Nephron progenitor cell (in vitro differentiated cells): ENCODE measurements around the gene DIP2C.
A peak's percentile ranks its signal among the peaks of the same experiment; 100 is the strongest.

Experiments used
- DNase-seq: peaks from one replicate; pipeline ENCODE4 v3.0.0; 2021
- H3K27ac Mint-ChIP-seq: 2 replicates; pipeline ENCODE4 v1.8.0; 2021; ENCODE audit warnings: mild to moderate bottlenecking, moderate library complexity, mixed read lengths
- H3K27me3 Mint-ChIP-seq: 2 replicates; pipeline ENCODE4 v1.8.0; 2021; ENCODE audit warnings: mild to moderate bottlenecking, low read depth, mixed read lengths; ENCODE audit not compliant: poor library complexity
- H3K36me3 Mint-ChIP-seq: 2 replicates; pipeline ENCODE4 v1.8.0; 2021; ENCODE audit warnings: low read depth, mixed read lengths
- H3K4me1 Mint-ChIP-seq: 2 replicates; pipeline ENCODE4 v1.8.0; 2021; ENCODE audit warnings: mixed read lengths
- H3K4me3 Mint-ChIP-seq: 2 replicates; pipeline ENCODE4 v1.8.0; 2021; ENCODE audit warnings: mild to moderate bottlenecking, moderate library complexity, mixed read lengths
- H3K9me3 Mint-ChIP-seq: 2 replicates; pipeline ENCODE4 v1.8.0; 2021; ENCODE audit warnings: mild to moderate bottlenecking, moderate library complexity, mixed read lengths
- CTCF ChIP-seq: fragments of 200-600 bp; sonication (generic); IDR thresholded peaks from 2 replicates; pipeline ENCODE4 v1.5.0; 2021; ENCODE audit warnings: antibody characterized with exemption

The DIP2C gene

DNA sequence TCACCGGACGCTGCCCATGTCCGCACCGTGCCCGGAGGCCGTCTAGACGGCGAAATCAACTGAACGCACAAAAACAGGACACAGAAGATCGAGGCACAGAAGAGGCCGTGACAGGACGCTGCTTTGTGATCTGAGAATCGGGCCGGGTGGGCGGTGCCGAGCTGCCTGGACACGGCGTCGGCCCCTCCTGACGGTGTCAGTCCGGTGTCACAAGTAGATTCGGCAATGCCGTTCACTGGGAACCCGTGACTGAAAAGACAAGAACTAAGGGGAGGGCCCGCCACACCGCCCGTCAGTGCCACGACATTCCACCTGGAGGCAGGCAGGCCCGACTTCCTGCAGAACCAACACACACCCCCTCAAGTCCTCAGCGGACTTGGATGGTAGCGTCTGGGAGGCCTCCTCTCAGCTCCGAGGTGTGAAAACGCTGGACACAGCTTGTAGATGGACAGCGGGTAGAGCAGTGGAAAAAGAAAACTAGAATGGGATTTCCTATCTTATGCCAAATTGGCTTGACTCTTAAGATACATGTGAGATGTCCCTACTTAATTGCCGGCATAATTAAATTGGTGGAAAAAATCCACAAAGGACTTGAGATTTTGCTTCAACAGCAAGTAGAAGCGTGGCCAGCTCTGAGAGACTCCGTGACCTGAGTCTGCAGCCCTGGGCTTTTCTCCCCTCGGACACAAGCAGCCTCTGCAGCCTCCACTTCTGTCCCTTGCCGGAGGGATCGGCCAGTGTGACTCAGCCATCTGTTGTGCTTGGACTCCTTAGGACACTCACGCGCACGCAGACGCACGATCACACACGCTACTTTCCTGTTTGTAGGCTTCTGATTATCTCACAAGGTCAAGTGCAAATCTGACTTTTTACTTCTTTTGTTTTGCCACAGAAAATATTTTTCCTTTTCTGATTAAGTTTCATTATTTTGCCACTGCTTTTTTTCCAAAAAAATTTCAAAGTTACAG lies 269.0 kb downstream of the DIP2C start:
- H3K9me3 Mint-ChIP-seq: no peaks in the 10 kb centered on the region

GRCh38 chr10:418894-419293 lies 270.6 kb downstream of the DIP2C start:
- H3K27me3 Mint-ChIP-seq: no peaks in the 10 kb centered on the region
- peaks cover 20% of the 10 kb centered on the region for H3K4me1 Mint-ChIP-seq
- no peak overlapping the region for H3K27ac Mint-ChIP-seq
- peaks cover 40% of the 10 kb centered on the region for H3K36me3 Mint-ChIP-seq
- no peak for DNase-seq
- no peaks in the 10 kb centered on the region for H3K9me3 Mint-ChIP-seq
- H3K4me3 Mint-ChIP-seq: no peak overlapping the region
- no peak for TF ChIP-seq CTCF

More for the DNA sequence above, 269.0 kb downstream of the DIP2C start:
- peaks cover 42% of the 10 kb centered on the region for H3K36me3 Mint-ChIP-seq
- no peak for DNase-seq
- TF ChIP-seq CTCF: no peak
- H3K27me3 Mint-ChIP-seq: no peaks in the 10 kb centered on the region
- peaks cover 14% of the 10 kb centered on the region for H3K4me1 Mint-ChIP-seq
- H3K27ac Mint-ChIP-seq: no peak overlapping the region
- no peak overlapping the region for H3K4me3 Mint-ChIP-seq

DNA sequence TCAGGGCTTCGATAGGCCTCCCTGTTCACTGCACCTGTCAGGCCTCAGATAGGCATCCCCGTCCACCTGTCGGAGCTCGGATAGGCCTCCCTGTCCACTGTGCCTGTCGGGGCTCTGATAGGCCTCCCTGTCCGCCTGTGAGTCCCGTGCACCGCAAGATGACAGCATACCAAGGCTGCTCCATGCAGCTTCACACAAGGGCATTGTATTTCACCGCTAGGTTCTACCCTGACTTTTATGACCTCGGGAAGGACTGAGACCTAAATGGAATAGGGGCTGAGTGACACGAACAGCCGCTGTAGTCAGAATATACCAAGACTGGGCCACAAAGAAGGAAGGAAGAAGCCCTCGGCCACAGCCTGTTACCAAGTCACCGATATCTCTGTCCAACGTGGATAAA lies 271.2 kb downstream of the DIP2C start:
- DNase-seq: no peak
- Mint-ChIP-seq H3K27ac (peak overlapping the region; percentile 78), H3K4me3 (no peak overlapping the region), H3K36me3 (peaks cover 47% of the 10 kb centered on the region), H3K27me3 (no peaks in the 10 kb centered on the region), H3K4me1 (peaks cover 27% of the 10 kb centered on the region), H3K9me3 (no peaks in the 10 kb centered on the region)
- TF ChIP-seq CTCF: no peak

- DNase-seq: no peak
- H3K4me1 Mint-ChIP-seq: peaks cover 35% of the 10 kb centered on the region
- no peak overlapping the region for H3K4me3 Mint-ChIP-seq
- no peak for TF ChIP-seq CTCF
- no peak overlapping the region for H3K27ac Mint-ChIP-seq
- H3K9me3 Mint-ChIP-seq: no peaks in the 10 kb centered on the region
- H3K36me3 Mint-ChIP-seq: peaks cover 49% of the 10 kb centered on the region
- no peaks in the 10 kb centered on the region for H3K27me3 Mint-ChIP-seq
Observed at GRCh38 chr10:416091-416515, 273.4 kb downstream of the DIP2C start.

DNA sequence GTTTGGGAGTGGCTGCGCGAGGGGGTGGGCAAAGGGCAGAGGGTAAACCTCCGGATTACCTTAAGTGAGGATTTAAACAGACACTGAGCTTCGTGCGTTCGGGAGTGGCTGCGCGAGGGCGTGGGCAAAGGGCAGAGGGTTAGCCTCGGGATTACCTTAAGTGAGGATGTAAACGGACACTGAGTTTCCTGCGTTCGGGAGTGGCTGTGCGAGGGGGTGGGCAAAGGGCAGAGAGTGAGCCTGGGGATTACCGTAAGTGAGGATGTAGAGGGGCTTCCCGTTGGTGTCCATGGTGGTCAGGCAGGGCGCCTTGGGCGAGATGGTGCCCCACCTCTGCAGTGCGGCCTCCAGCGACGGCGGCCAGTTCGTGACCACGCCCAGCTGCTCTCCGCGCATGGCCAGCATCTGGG lies 275.8 kb downstream of the DIP2C start:
- DNase-seq: no peak
- H3K36me3 Mint-ChIP-seq: peaks cover 46% of the 10 kb centered on the region
- no peak for TF ChIP-seq CTCF
- H3K4me1 Mint-ChIP-seq: peaks cover 60% of the 10 kb centered on the region
- H3K4me3 Mint-ChIP-seq: peak overlapping the region; percentile 45
- H3K9me3 Mint-ChIP-seq: no peaks in the 10 kb centered on the region
- H3K27ac Mint-ChIP-seq: peak overlapping the region; percentile 91
- H3K27me3 Mint-ChIP-seq: no peaks in the 10 kb centered on the region
